SKM-1 (cell line): ENCODE data around the gene MC4R.
"Not testable (repeated sequence)": the region's sequence is repeated elsewhere in the genome, so short reads cannot be mapped to it uniquely, and the experiment has no call there.

Source experiments
- DNase-seq: peaks from one replicate; lab custom pipeline; 2025; ENCODE audit not compliant: unreplicated experiment; lab: John Stamatoyannopoulos, UW

Gene MC4R

DNA sequence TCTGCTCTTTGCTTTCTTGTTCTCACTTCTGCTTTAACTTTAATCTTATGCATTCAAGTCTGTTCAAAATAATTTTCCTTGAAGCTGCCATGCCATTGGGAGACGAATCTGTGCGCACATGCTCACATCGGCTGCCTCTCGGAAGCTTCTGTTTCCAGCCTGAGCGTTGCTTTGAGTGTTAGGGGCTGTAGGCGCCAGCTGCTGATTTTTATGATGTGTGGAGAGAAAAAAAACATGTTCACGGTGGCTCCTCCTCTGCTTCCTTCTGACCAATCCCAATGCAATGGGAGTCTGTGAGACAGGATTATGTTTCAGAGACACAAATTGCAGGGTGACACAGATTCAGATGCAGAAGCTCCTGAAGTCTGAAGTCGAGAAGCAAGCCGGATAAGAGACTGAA, at the start of gene MC4R:
TSS of gene MC4R (minus strand) at position 180 of the 400 bp plus-strand sequence. CDS start 426 bp downstream, outside the sequence.
- no peak for DNase-seq

DNA sequence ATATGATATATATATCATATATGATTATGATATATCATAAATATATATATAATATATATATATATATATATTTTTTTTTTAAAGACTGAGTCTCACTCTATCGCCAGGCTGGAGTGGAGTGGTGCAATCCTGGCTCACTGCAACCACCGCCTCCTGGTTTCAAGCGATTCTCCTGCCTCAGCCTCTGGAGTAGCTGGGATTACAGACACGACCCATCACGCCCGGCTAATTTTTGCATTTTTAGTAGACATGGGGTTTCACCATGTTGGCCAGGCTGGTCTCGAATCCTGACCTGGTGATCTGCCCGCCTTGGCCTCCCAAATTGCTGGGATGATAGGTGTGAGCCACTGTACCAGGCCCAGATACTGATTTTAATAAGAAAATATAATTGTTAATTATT, 49.7 kb upstream of the MC4R start:
- DNase-seq: not testable (repeated sequence)

DNA sequence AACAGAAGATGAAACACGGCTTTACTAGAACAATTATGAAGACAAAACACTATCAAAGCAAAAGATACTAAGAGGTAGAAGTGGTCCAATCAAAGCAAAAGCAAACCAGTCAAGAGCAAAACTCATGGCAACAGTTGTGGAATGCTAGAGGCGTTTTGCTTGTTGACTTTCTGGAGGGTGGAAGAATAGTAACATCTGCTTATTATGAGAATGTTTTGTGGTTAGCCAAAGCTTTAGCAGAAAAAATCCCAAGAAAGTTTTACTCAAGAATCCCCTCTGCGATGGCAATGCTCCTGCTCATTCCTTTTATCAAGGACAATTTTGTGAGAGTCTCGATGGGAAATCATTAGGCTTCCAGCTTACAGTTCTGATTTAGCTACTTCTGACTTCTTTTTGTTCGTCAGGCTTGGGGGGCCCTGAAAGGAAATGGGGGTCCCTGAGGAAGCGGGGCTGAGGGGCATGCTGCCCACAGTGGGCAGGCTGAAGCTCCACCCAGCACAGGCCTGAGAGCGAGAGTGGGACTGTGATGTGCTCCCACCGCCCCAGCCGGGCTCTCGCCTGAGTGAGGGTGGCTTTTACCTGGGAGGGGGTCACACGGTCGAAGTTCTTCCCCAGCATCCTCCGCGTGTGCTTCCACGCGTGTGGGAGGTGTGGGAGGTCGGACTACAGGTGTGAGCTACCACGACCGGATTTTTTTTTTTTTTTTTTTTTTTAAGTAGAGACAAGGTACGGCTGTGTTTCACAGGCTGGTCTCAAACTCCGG, 49.0 kb upstream of the MC4R start:
- DNase-seq: no peak

DNA sequence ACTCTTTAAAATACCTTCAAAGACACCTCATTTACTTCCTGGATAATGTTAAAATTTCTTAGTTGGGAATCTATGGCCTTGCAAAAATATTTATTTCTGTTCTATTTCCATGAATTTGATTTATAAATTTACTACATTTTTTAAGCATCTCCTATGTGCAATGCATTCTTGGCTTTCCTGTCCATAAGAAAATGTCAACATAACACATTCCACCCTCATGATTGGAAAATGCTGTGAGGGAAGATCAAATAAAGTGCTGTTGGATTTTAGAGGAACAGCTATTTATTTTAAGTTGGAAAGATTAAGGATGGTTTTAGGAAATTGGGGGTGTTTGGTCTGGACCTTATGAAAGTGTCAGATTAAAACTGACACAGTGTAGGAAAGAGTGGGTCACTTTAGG, 45.4 kb upstream of the MC4R start:
- no peak for DNase-seq

DNA sequence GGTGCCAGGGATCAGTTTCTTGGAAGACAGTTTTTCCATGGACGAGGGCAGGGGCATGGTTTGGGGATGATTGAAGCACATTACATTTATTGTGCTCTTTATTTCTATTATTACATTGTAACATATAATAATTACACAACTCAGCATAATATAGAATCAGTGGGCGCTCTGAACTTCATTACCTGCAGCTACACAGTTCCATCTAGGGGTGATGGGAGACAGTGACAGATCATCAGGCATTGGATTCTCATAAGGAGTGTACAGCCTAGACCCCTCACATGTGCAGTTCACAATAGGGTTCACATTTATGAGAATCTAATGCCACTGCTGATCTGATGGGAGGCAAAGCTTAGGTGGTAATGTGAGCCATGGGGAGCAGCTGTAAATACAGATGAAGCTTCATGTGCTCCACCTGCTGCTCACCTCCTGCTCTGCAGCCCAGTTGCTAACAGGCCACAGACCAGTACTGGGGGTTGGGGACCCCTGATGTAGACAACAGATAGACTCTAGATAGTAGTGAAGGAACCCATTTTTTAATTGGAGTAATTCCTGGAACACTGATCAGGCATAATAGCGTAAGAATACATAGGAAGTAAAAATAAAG, 41.5 kb upstream of the MC4R start:
- DNase-seq: no peak

DNA sequence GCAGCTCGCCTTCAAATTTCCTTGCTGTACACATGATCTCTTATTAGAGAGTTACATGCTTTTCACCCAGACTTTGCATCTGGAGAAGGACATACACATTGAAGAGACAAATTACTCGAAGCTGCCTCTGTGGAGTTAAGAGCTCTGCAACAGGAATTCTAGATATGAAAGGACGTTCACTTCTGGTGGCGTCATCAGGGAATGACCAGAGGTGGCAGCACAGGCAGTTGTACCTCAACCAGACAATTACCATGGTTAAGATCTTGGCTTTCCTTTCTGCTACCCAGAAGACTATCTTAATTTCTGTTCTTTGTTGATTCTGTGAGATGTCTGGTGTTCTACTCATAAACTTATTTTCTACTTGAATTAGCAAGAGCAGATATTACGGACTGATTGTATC, 39.1 kb upstream of the MC4R start:
- no peak for DNase-seq

DNA sequence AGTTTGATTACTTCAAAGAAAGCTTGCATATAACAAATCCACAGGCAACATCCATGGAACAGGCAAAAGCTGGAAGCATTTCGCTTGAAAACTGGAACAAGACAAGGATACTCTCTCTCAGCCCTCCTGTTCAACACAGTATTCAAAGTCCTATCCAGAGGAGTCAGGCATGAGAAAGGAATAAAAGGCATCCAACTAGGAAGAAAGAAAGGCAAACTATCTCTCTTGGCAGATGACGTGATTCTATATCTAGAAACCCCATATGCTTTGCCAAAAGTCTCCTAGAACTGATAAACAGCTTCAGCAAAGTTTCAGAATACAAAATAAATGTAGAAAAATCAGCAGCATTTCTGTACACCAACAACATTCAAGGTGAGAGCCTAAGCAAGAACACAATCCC, 34.1 kb upstream of the MC4R start:
- DNase-seq: no peak

DNA sequence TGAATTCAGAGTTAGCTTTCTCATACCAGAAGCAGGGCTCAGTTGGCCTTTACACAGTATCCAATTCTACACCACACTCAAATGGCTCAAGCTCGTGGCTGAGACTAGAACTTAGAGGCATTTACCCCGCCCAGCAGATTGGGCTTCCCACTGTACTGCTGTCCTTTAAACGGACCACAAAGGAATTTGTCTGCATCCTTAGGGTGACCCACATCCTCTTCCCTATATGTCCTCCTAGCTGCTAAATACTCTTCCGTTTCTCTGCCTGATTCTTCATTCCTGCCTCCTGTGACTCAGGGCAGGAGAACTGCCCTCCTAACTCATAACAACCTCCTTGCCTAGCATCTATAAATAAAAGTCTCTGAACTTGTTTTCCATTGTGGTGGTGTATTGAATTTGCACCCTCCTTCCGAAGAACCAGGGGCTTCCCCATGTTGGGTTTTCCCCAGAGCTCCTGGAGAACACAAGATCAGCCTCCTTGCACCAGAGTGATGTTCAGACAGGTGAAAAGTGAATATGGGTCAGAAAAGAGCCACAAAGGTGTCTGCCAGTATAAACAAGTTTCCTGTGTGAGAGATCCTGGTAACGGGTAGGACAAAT, 32.0 kb upstream of the MC4R start:
- no peak for DNase-seq

DNA sequence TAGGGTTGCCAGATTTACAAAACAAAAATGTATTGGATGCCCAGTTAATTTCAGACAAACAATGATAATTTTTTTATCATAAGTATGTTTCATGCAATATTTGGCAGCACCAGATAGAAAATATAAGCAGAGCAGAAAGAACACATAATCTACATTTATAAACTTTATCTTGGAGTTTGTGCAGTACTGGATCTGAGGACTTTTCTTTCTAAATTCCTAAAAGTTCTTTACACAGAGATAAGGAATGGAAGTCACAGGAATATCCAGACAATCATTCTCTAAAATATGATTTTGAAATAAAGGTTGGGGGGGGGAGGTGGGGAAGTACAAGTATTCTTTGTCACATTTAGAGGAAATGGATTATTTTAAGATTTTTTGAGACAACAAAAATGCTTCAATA, 28.8 kb upstream of the MC4R start:
- no peak for DNase-seq

DNA sequence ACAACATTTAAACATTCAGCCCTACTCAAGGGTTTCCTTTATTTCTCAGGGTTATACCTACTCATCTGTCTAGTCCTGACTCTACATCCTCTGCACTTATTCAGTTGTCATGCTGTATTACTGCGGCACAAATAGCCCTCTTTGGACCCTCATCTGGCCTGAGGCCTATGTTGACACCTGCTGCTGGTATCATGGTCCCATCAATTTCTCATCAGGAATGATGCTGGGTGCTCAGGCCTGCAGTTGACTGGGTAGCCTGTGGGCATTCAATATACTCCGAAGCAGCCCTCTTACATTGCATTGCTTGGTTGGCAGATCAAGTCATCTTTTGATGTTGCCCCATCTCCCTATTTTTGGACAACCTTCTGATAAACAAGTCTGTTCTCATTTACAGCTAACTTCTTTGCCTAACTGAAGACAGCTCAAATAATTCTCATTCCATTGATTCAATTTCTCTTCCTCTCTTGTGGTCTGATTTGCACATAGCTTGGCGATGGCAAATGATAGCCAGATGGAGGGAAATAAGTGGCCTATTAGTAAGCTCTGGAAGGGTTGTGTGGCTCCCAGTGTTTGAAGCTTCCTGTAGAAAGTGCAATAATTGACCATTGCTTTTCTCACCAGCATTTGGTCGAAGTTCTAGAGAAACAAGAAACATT, 19.1 kb upstream of the MC4R start:
- no peak for DNase-seq

DNA sequence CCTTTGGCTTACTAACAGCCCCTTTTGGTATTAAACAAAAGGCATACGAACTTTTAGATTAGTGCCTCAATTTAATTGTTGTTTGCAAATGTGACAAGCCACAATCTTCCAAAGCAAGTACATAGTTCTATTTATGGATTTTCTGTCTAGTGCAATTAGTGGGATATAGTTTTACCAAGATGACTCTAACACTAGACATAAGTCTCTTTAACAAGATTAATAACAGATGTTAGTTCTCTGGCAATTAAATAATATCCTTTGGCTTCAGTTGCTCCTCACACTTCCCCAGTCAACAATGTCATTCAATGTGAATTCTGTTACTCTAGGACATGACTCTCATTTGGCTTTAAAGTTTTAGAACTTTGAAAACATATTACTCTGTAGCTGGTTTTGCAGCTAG, 16.7 kb upstream of the MC4R start:
- DNase-seq: no peak

DNA sequence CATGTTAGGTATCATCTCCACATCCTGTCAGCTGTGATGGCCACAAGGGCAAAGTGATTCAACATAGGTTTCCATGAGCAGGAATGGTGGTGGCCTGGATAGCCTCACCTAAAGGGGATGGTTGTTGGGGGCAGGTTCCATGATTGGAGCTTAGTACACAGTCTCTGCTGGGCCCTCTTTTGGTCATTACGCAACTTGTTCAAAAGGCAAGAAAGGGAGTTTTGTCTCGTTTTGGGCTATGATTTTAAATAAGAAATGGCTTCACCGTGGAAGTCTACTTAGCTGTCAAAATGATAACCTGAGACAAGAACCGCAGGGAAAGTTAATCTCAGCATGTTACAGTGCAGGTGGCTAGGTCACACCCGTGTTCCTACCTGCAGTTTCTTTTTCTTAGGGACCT, 13.1 kb upstream of the MC4R start:
- no peak for DNase-seq

DNA sequence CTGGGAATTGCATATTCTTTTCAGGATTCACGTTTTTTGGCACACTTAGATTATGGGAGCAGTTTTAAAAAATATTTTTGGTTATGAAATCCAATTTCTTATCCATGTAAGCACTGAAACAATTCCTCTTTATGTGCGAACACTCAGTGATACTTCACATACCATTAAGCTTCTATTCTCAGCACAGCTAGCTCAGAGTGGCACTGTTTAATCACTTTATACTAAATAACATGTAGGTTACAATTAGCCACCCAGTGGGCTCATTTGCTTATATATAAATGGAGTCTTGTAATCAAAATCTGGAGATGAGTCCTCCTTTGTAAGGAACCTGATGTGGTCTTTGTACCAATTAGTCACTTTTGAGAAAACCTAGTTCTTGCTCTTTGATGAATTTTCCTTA, 11.3 kb upstream of the MC4R start:
- no peak for DNase-seq

DNA sequence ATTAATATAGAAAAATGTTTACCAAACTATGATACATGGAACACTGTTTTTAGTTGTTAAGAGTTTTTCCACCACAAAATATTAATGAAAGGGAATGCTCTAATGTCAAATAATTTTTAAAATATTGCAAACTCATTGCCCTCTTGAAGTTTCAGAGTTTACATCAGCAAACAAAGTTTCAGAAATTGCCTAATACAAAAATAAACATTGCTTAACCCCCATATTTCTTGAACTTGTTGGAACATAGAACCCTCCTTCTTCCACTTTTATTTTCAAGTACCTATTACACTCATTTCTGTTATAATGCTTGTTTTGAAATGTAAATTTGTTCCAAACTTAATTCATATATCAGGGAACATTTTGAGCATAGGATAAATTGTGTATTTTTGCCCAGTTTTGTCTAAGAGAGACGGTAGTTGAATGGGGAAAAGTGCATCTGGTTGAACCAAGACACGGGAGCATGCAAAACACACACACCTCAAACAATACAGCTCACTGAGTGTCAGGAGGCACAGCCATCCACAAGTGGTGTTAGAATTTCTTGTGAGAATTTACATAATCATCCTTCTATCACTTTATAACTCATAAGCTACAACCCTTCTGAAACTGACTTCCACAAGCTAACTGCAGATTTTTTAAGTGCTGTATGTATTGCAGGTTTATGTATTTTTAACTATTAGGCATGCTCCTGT, 5.3 kb upstream of the MC4R start:
- no peak for DNase-seq

DNA sequence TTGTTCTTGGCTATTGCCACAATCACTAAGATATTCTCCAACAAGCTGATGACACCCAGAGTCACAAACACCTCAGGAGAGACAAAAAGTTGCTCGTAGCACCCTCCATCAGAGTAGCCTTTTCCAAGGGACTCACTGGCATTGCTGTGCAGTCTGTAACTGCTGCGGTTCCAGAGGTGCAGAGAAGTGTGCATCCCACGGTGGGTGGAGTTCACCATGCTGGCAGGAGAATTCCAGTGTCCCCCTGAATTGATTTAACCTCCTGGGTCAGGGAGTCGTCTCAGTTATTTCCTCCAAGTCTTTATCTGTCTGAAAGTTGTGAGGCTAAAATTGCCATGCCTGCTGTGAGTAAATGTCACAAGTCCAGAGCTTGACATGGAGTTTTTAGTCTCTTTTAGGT, 443 bp downstream of the MC4R start:
- DNase-seq: no peak

DNA sequence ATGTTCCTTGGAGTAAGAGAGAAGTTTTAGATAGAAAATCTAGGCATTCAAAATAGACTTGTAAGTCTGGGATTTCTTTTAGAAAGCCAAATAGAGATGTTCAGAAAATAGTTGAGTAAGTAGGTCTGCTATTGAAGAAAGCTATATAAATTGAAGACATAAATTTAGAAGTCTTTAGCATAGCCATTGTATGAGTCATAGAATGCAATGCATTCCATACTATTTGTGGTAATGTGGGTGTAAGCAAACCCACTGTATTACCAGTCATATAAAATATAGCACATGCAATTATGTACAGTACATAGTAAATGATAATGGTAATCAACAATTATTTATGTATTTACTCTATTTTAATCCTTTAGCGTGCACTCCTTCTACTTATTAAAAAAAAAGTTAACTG, 14.1 kb downstream of the MC4R start:
- no peak for DNase-seq

DNA sequence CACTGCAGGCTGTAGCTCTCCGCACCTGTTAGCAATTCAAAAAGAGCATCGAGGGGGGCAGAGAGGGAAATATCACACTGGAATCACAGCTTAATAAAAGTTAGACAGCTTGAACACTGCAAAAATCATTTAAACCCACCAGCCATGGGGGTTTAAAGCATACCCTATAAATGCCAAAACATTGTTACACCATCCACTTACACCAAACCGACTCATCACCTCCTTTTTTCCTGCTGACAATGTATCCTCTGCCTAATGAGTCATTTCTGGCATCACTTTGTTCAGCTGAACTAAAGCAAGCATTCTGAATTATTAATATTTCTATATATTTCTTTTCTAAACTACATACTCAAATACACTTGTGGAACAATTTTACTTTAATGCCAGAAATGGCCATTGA, 21.6 kb downstream of the MC4R start:
- no peak for DNase-seq

DNA sequence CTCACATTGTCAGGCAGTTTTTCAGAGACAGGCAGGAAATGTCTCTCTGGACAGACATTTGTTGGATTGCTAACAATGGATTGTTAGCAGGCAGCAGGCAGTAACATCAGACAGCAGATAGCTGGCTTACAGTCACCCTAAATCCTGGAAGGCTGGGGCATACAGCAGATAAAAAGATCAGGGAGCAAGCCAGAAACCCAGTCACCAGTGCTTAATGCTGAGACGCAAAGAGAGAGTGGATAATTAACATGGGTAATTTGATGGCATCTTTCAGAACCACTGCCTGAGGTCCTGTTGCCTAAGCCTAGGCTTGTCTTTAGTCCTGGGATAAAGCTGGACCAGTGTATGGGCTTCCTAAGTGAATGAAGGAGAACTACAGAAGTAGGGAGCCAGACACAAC, 22.4 kb downstream of the MC4R start:
- DNase-seq: no peak

DNA sequence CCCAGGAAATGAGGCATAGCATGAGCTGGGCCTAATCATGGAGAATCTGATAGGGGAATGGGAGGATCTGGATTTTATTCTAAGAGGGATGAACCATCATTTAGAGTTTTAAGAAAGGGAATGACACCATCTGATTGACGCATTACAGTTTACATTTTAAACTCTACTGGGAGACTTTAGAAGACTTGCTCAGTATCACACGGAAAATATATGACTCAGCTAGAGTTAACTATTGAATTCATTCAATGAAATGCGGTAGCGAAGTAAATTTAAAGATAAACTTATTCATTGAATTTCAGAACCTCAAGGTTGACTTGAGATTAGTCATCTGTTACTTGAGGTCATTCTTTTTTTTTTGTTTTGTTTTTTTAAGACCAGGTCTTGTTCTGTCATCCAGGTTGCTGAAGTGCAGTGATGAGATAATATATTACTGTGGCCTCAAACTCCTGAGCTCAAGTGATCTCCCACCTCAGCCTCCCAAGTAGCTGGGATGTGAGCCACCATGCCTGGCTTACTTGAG, 25.0 kb downstream of the MC4R start:
- no peak for DNase-seq

DNA sequence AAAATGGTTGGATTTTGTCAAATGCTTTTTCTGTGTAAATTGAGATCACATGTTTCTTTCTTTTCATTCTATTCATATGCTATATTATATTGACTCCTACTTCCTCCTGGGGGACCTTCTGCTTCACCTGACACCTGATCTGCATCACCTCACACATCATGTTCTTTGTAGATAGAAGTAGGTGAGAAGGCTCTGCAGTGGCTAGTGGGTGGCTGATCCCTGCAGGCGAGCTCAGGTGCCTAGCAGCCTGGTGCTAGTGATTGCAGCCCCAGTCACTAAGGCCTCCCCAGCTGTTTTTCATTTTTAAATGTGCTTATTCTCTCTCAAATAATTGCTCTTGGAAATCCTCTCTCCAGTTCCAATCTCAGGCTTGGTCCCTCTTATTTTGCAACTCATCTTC, 33.6 kb downstream of the MC4R start:
- no peak for DNase-seq

DNA sequence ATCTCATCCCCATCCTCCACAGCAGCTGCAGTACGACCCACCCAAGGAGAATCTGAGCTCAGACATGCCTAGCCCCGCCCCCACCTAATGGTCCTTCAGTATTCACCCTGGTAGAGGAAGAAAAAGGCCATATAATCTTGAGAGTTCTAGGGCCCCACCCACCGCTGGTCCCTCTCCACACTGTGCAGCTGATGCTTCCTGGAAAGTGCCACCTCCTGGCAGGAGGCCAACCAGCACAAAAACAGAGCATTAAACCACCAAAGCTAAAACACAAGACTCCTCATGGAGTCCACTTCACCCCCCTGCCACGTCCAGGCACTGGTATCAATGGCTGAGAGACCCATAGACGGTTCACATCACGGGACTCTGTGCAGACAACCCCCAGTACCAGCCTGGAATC, 40.7 kb downstream of the MC4R start:
- DNase-seq: no peak
